Mesodermal cell (in vitro differentiated cells): ENCODE measurements around the gene IMPDH1.

Experiments used
- H3K27ac ChIP-seq: 2 replicates; pipeline ENCODE4 v1.7.0; 2013; ENCODE audit warnings: mild to moderate bottlenecking, low read depth, low read length, moderate library complexity; ENCODE audit not compliant: severe bottlenecking
- H3K36me3 ChIP-seq: 2 replicates; pipeline ENCODE4 v1.7.1; 2013; ENCODE audit warnings: mild to moderate bottlenecking, low read length, moderate library complexity; ENCODE audit not compliant: control insufficient read depth, insufficient read depth
- H3K4me1 ChIP-seq: one replicate; pipeline ENCODE4 v1.7.1; 2013; ENCODE audit warnings: mild to moderate bottlenecking, low read length; ENCODE audit not compliant: insufficient read depth, control insufficient read depth, poor library complexity, severe bottlenecking
- H3K4me3 ChIP-seq: 2 replicates; pipeline ENCODE4 v1.7.0; 2013; ENCODE audit warnings: low read length, control low read depth, mild to moderate bottlenecking; ENCODE audit not compliant: insufficient read depth, poor library complexity, severe bottlenecking; ENCODE audit errors: extremely low read depth
- H3K9me3 ChIP-seq: 2 replicates; pipeline ENCODE4 v1.7.1; 2013; ENCODE audit warnings: mild to moderate bottlenecking, low read length, moderate library complexity; ENCODE audit not compliant: control insufficient read depth
- WGBS, 2 experiments: methylation state at CpG; one replicate each; pipeline ENCODE4 v1.1.5; 2013; ENCODE audit warnings: missing lambda C conversion rate in 2 of 2; ENCODE audit not compliant: insufficient coverage in 2 of 2; 5-methylcytosine and 5-hydroxymethylcytosine counted together

Gene IMPDH1

DNA sequence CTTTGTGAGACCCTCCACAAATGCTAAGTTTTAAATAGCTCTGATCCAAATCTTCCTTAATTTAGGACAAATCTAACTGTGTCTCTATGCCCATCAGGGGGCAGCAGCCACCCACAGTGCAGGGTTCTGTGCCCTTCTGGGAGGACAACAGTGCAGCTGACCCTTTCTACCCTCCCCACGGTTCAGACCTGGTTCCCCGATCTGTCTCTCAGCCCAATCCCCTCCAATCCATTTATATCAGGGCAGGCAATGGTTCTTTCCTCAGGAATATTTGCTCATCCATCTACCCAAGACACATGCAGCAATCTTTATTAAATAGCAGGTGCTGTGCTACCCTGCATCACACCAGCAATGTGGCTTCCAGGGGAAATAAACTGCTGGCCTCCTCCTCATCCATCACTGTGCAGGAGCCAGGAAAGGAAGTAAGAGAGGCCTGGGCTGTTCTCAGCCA lies 62.1 kb downstream of the IMPDH1 start:
- Histone ChIP-seq H3K27ac (no peak overlapping the region), H3K36me3 (no peaks in the 10 kb centered on the region)
- 17 to 23% methylated on average over 2 of the region's 2 CpGs for WGBS, 2 experiments

DNA sequence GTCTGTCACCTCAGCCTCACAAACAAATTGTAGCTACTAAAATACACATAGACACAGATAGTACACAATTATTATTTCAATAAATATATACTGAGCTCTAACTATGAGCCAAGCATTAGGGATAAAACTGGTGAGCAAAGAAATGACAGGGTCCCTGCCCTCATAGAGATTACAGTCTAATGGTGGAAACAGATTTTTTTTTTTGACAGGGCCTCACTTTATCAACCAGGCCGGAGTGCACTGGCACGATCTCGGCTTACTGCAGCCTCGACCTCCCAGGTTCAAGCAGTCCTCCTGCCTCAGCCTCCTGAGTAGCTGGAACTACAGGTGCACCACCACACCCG lies 65.4 kb downstream of the IMPDH1 start:
- Histone ChIP-seq H3K27ac (no peak overlapping the region), H3K4me3 (peak overlapping the region; percentile 78), H3K9me3 (no peaks in the 10 kb centered on the region), H3K4me1 (peaks cover 9% of the 10 kb centered on the region), H3K36me3 (peaks cover 10% of the 10 kb centered on the region)
- 85 to 94% methylated on average over 4 to 5 of the region's 5 CpGs for WGBS, 2 experiments

More for the DNA sequence above, 62.1 kb downstream of the IMPDH1 start:
- Histone ChIP-seq H3K9me3 (no peaks in the 10 kb centered on the region), H3K4me1 (peaks cover under 1% of the 10 kb centered on the region), H3K4me3 (no peak overlapping the region)

DNA sequence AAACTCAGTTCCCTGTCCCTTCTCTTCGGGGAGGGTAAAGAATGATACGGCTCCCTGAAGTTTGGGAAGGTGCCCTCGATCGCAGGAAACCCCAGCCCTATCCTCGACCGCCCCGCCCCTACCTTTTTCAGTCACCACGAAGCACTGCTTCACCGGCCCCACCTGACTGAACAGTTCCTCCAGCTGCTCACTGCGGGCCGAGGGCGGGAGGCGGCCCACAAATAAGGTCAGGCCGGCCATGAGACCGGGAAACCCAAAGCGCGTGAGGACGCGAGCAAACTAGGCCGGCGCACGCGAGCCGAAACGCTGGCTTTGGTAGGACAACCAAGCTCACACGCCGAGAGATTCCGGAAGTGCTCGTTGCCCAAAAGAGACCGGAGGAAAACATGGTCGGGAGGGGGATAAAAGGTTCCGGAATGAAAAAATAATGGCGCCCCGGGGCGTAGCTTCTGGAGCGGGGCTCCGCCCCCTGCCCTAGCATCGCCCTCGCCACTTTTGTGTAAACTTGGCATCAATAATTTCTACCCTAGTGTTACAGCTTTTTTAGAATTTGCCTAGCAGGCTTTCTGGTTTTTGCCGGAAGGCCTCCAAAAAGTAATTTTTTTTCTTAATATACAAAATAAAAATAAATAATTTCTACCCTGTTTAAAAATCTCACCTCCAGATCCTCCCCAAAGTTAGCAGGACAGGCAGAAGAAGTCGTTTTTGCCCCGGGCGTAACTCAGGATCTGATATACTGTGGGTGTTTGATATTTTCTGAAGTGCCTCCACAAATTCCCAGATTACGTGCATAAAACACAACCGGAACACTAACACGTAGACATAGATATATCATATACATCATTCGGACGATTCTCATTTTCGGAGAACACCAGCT lies 66.0 kb downstream of the IMPDH1 start, which contains the start of gene RBM28:
Gene RBM28, minus strand, starts transcription at position 355 of the 877 bp plus-strand sequence. Its CDS starts 115 bp downstream, at position 240.
- WGBS, 2 experiments = 0 to 7% methylated on average over 29 to 30 of the region's 49 CpGs
- H3K9me3 ChIP-seq = no peaks in the 10 kb centered on the region
- H3K36me3 ChIP-seq = peaks cover 17% of the 10 kb centered on the region
- peak within 1 kb of the TSS; percentile 78 for H3K4me3 ChIP-seq
- H3K27ac ChIP-seq = peak within 1 kb of the TSS; percentile 88
- peaks cover 9% of the 10 kb centered on the region for H3K4me1 ChIP-seq
